Psoas muscle (tissue), 8 donors: ENCODE results near the gene OR1F1. TPM values are rescaled to one million over a fixed set of nuclear protein-coding genes. Genes with fewer than 3 reads are reported as not detected.

Source experiments
- ATAC-seq, 4 donors: fragments of 200-7000 bp; cut with Tn5 transposase; one replicate each; pipeline ENCODE4 v1.9.1; 2020; ENCODE audit warnings: moderate library complexity in 3 of 4, mild to moderate bottlenecking in 2 of 4
- DNase-seq, 2 donors: peaks; one replicate each; pipeline ENCODE4 v3.0.0-alpha.2; 2020
- H3K27ac ChIP-seq: fragments of 200-600 bp; one replicate; pipeline ENCODE4 v1.8.0; 2022
- H3K27me3 ChIP-seq, 3 donors: fragments of 200-600 bp in 1 of 3; one replicate each; pipeline versions ENCODE4 v1.6.1 to v1.8.0; 2013 to 2022; ENCODE audit warnings: low read length in 2 of 3, mild to moderate bottlenecking in 2 of 3, moderate library complexity in 1 of 3; ENCODE audit not compliant: insufficient read depth in 3 of 3
- H3K36me3 ChIP-seq, 2 donors: fragments of 200-600 bp in 1 of 2; one replicate each; pipeline versions ENCODE4 v1.6.1 to v1.8.0; 2013 to 2022; ENCODE audit warnings: low read depth in 1 of 2, mild to moderate bottlenecking in 1 of 2, moderate library complexity in 1 of 2; ENCODE audit not compliant: insufficient read depth in 1 of 2
- H3K4me1 ChIP-seq: fragments of 200-600 bp; one replicate; pipeline ENCODE4 v1.8.0; 2022
- H3K4me3 ChIP-seq: fragments of 200-600 bp; one replicate; pipeline ENCODE4 v1.8.0; 2022; ENCODE audit warnings: mild to moderate bottlenecking
- H3K9me3 ChIP-seq: fragments of 200-600 bp; one replicate; pipeline ENCODE4 v1.8.0; 2022
- CTCF ChIP-seq: fragments of 200-600 bp; IDR thresholded peaks from one replicate; pipeline ENCODE4 v1.8.0; 2022; ENCODE audit warnings: antibody characterized with exemption
- WGBS, 3 donors: extraction: QIAGEN DNeasy Blood & Tissue Kit; methylation state at CpG; one replicate each; pipeline versions ENCODE4 v1.1.6 to v1.1.7; 2013; 5-methylcytosine and 5-hydroxymethylcytosine counted together
- intact Hi-C, 2 donors: fragments of 100-400 bp; cut with DNase I; formaldehyde crosslinking; loops; one replicate each; pipeline versions ENCODE4 v1.11.0 to v1.14.2; 2022
- polyA plus RNA-seq, 3 donors: library from polyadenylated mRNA; stranded (reverse); fragments of 200-250 nt; gene quantifications; one replicate each; pipeline ENCODE4 v1.2.3, GENCODE V29; 2013
- total RNA-seq, 4 donors: library from RNA; stranded (reverse); fragmentation: NEBNext Ultra II Directional in 2 of 4; extraction: Animal tissue kit (Norgen Biotek cat#: 25700) in 2 of 4; gene quantifications; one replicate each; pipeline versions ENCODE4 v1.2.1 to v1.2.4, GENCODE V29; 2021 to 2023
- donor health status: healthy with polysubstance abuse.
- donor health status: DM: no; HTN: no; CAD: no; lungs with moderate emphysema.
- donor health status: Bipolar disorder and iron deficiency.
- donor health status: healthy.
- donor health status: DM: yes; HTN: yes; CAD: no.
- donor health status: DM: no; HTN: no; CAD: no.
- donor health status: DM: no; HTN: no; CAD: no.
- donor health status: DM: yes; HTN: yes; CAD: no.

The OR1F1 gene
- total and polyA plus RNA-seq, 7 donors = not detected

GRCh38 chr16:3246002-3246401, 58.0 kb downstream of the OR1F1 start:
- peaks cover 0 to 4% (median 0%) of the 10 kb centered on the region in 3 donors for H3K27me3 ChIP-seq
- no peak for ATAC-seq

GRCh38 chr16:3246876-3247275, 58.9 kb downstream of the OR1F1 start:
- TF ChIP-seq CTCF = no peak
- H3K4me3 ChIP-seq = no peak overlapping the region
- WGBS, 3 donors = 72 to 82% (median 80%) methylated on average over 10 of the region's 10 CpGs
- no peak overlapping the region for H3K27ac ChIP-seq
- DNase-seq (no peak), ATAC-seq (no peak)
- H3K4me1 ChIP-seq = no peaks in the 10 kb centered on the region
- intact Hi-C loops = no loop called here
- no peaks in the 10 kb centered on the region for H3K9me3 ChIP-seq
- no peaks in the 10 kb centered on the region for H3K36me3 ChIP-seq
- H3K27me3 ChIP-seq = peaks cover 0 to 4% (median 0%) of the 10 kb centered on the region in 3 donors

More at GRCh38 chr16:3246002-3246401, 58.0 kb downstream of the OR1F1 start:
- Histone ChIP-seq H3K9me3 (no peaks in the 10 kb centered on the region), H3K27ac (no peak overlapping the region), H3K36me3 (no peaks in the 10 kb centered on the region), H3K4me3 (no peak overlapping the region), H3K4me1 (no peaks in the 10 kb centered on the region)
- DNase-seq = no peak
- no peak for TF ChIP-seq CTCF
- intact Hi-C loops = no loop called here
- WGBS, 3 donors = 67 to 74% (median 70%) methylated on average over 7 of the region's 7 CpGs

- ATAC-seq (no peak), DNase-seq (no peak)
- intact Hi-C loops = no loop called here
- WGBS, 3 donors = 78 to 85% (median 81%) methylated on average over 5 of the region's 5 CpGs
- Histone ChIP-seq H3K27me3 (peaks cover 0 to 8% (median 0%) of the 10 kb centered on the region in 3 donors), H3K4me3 (no peak overlapping the region), H3K27ac (no peak overlapping the region), H3K9me3 (no peaks in the 10 kb centered on the region), H3K4me1 (no peaks in the 10 kb centered on the region), H3K36me3 (no peaks in the 10 kb centered on the region)
- no peak for TF ChIP-seq CTCF
These were observed 60.6 kb downstream of the OR1F1 start for GRCh38 chr16:3248596-3248995.

- intact Hi-C loops = no loop called here
- H3K9me3 ChIP-seq = no peaks in the 10 kb centered on the region
- no peak for TF ChIP-seq CTCF
- no peaks in the 10 kb centered on the region for H3K4me1 ChIP-seq
- no peak for ATAC-seq
- no peak overlapping the region for H3K27ac ChIP-seq
- no peak for DNase-seq
- H3K36me3 ChIP-seq = no peaks in the 10 kb centered on the region
- peaks cover 0 to 8% (median 0%) of the 10 kb centered on the region in 3 donors for H3K27me3 ChIP-seq
- H3K4me3 ChIP-seq = no peak overlapping the region
- WGBS, 3 donors = 59 to 75% (median 63%) methylated on average over 1 of the region's 1 CpG
These were observed 61.0 kb downstream of the OR1F1 start for GRCh38 chr16:3249020-3249419.

GRCh38 chr16:3249451-3249850, 61.4 kb downstream of the OR1F1 start:
- no peak for TF ChIP-seq CTCF
- peaks cover 0 to 9% (median 0%) of the 10 kb centered on the region in 3 donors for H3K27me3 ChIP-seq
- intact Hi-C loops = no loop called here
- WGBS, 3 donors = 77 to 81% (median 79%) methylated on average over 14 of the region's 14 CpGs
- no peaks in the 10 kb centered on the region for H3K36me3 ChIP-seq
- DNase-seq (no peak), ATAC-seq (no peak)
- H3K4me1 ChIP-seq = no peaks in the 10 kb centered on the region
- H3K9me3 ChIP-seq = no peaks in the 10 kb centered on the region
- no peak overlapping the region for H3K27ac ChIP-seq
- H3K4me3 ChIP-seq = no peak overlapping the region
